Neural cell (in vitro differentiated cells): ENCODE data around the gene CA14. TPM values are rescaled to one million over a fixed set of nuclear protein-coding genes. Genes with fewer than 3 reads are reported as not detected.
A peak's percentile ranks its signal among the peaks of the same experiment; 100 is the strongest.

Source experiments
- H2AFZ ChIP-seq: fragments of 200-600, 300-800 bp; sonication (generic), shearing (Covaris generic); 2 replicates; pipeline ENCODE4 v1.6.0; 2014; ENCODE audit warnings: low read depth, mild to moderate bottlenecking, antibody characterized with exemption, low read length, moderate library complexity
- H3F3A ChIP-seq: fragments of 200-600 bp; shearing (Covaris generic); 2 replicates; pipeline ENCODE4 v1.6.1; 2016; ENCODE audit warnings: mild to moderate bottlenecking, moderate library complexity, mixed read lengths, antibody characterized with exemption, low read length; ENCODE audit not compliant: insufficient read depth, poor library complexity, severe bottlenecking
- H3K27ac ChIP-seq: fragments of 200-600, 300-800 bp; sonication (generic), shearing (Covaris generic); 2 replicates; pipeline ENCODE4 v1.5.1; 2014; ENCODE audit warnings: mild to moderate bottlenecking, low read length, moderate library complexity
- H3K27me3 ChIP-seq: fragments of 300-800, 200-600 bp; sonication (generic), shearing (Covaris generic); 2 replicates; pipeline ENCODE4 v1.6.0; 2014; ENCODE audit warnings: mild to moderate bottlenecking, low read depth, low read length, moderate library complexity; ENCODE audit not compliant: insufficient read depth
- H3K36me3 ChIP-seq: fragments of 300-800, 200-600 bp; sonication (generic), shearing (Covaris generic); 2 replicates; pipeline ENCODE4 v1.5.1; 2014; ENCODE audit warnings: mild to moderate bottlenecking, antibody characterized with exemption, low read length, moderate library complexity; ENCODE audit not compliant: insufficient read depth
- H3K4me2 ChIP-seq: fragments of 300-800, 200-600 bp; sonication (generic), shearing (Covaris generic); 2 replicates; pipeline ENCODE4 v1.6.0; 2014; ENCODE audit warnings: mild to moderate bottlenecking, low read length
- H3K4me3 ChIP-seq: fragments of 300-800, 200-600 bp; sonication (generic), shearing (Covaris generic); 2 replicates; pipeline ENCODE4 v1.5.1; 2014; ENCODE audit warnings: mild to moderate bottlenecking, low read length, moderate library complexity
- H3K79me2 ChIP-seq: fragments of 200-600 bp; shearing (Covaris generic); replicated peaks from 2 replicates; pipeline ENCODE4 v1.6.0; 2014; ENCODE audit warnings: mild to moderate bottlenecking, low read length, moderate library complexity; ENCODE audit not compliant: insufficient read depth
- H3K9ac ChIP-seq: fragments of 300-800, 200-600 bp; sonication (generic), shearing (Covaris generic); 2 replicates; pipeline ENCODE4 v1.6.1; 2016; ENCODE audit warnings: mild to moderate bottlenecking, low read length, mixed read lengths
- H3K9me2 ChIP-seq: fragments of 200-600 bp; shearing (Covaris generic); 2 replicates; pipeline ENCODE4 v1.6.1; 2016; ENCODE audit warnings: mild to moderate bottlenecking, low read length, mixed read lengths; ENCODE audit not compliant: insufficient read depth
- H3K9me3 ChIP-seq: fragments of 200-600, 300-800 bp; sonication (generic), shearing (Covaris generic); 2 replicates; pipeline ENCODE4 v1.6.1; 2016; ENCODE audit warnings: mild to moderate bottlenecking, mixed run types, low read length, moderate library complexity, mixed read lengths
- H4K20me1 ChIP-seq: fragments of 200-600 bp; shearing (Covaris generic); 2 replicates; pipeline ENCODE4 v1.6.1; 2016; ENCODE audit warnings: mild to moderate bottlenecking, mixed run types; ENCODE audit not compliant: insufficient read depth
- EP300 ChIP-seq: fragments of 450-650 bp; conservative IDR thresholded peaks from 2 replicates; pipeline ENCODE4 v1.6.1; 2014; ENCODE audit warnings: antibody characterized with exemption, mild to moderate bottlenecking, moderate library complexity; ENCODE audit not compliant: poor library complexity, severe bottlenecking
- EZH2 ChIP-seq: fragments of 200-600, 300-800 bp; shearing (Covaris generic), sonication (generic); IDR thresholded peaks from 2 replicates; pipeline ENCODE4 v1.6.1; 2014; ENCODE audit warnings: antibody characterized with exemption, low read length, borderline replicate concordance, mild to moderate bottlenecking; ENCODE audit not compliant: insufficient read depth, poor library complexity, severe bottlenecking
- MXI1 ChIP-seq: fragments of 450-650 bp; conservative IDR thresholded peaks from 2 replicates; pipeline ENCODE4 v1.6.1; 2014; ENCODE audit warnings: antibody characterized with exemption, mild to moderate bottlenecking; ENCODE audit not compliant: poor library complexity, severe bottlenecking
- POLR2AphosphoS5 ChIP-seq: IDR thresholded peaks from 2 replicates; pipeline ENCODE4 v1.6.1; 2012
- RAD21 ChIP-seq: fragments of 450-650 bp; conservative IDR thresholded peaks from 2 replicates; pipeline ENCODE4 v1.6.1; 2014; ENCODE audit warnings: antibody characterized with exemption, mild to moderate bottlenecking, moderate library complexity
- REST ChIP-seq: IDR thresholded peaks from 2 replicates; pipeline ENCODE4 v1.6.1; 2012; ENCODE audit warnings: borderline replicate concordance
- SMC3 ChIP-seq: fragments of 450-650 bp; conservative IDR thresholded peaks from 2 replicates; pipeline ENCODE4 v1.6.1; 2014; ENCODE audit warnings: antibody characterized with exemption, mild to moderate bottlenecking, moderate library complexity; ENCODE audit not compliant: poor library complexity
- TAF1 ChIP-seq: IDR thresholded peaks from 2 replicates; pipeline ENCODE4 v1.6.1; 2012; ENCODE audit warnings: low read depth
- polyA plus RNA-seq: library from polyadenylated mRNA; depleted of rRNA; stranded (reverse); fragments of >200 nt; gene quantifications from 2 replicates; pipeline ENCODE4 v1.2.3, GENCODE V29; 2014
- TF ChIP-seq, protein P1 (sequence below): fragments of 450-650 bp; IDR thresholded peaks from 2 replicates; pipeline ENCODE4 v1.5.1; 2014; ENCODE audit warnings: antibody characterized with exemption, mild to moderate bottlenecking, moderate library complexity; ENCODE audit not compliant: poor library complexity, severe bottlenecking

CA14 gene
- polyA plus RNA-seq, 1 donor from 2014 or later: 1.1 TPM

DNA sequence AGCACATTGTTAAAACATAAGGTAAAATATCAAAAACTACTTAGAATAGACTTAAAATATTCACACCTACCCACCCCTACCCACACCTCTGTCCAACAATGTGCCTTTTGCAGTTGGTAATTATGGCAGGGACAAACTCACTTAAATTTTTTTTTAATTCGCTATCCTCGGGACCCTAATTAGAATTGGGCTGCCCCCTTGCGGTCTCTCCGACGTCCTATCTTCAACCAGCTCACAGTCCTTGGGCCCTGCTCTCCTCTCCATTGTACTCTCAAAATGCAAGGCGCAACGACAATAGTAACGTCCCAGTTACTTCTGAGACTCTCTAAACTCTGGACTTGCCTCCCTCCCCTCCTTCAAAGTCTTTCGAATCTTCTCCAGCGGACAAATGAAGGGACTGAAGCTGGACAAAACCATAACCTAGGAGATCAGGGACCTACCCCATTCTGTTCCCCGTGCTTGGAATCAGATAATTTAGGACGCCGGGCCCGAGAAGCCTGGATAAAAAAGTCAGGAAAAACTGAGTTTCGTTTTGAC lies 23.7 kb downstream of the CA14 start:
- Histone ChIP-seq H3K9me3 (no peaks in the 10 kb centered on the region), H3K9ac (peak overlapping the region; percentile 60), H4K20me1 (no peaks in the 10 kb centered on the region), H3K9me2 (no peaks in the 10 kb centered on the region), H3K27ac (peak overlapping the region; percentile 48), H3K4me3 (peak overlapping the region; percentile 87), H3K36me3 (no peaks in the 10 kb centered on the region), H3K79me2 (no peaks in the 10 kb centered on the region), H3K27me3 (no peaks in the 10 kb centered on the region), H2AFZ (peak overlapping the region; percentile 10), H3K4me2 (peak overlapping the region; percentile 79), H3F3A (no peaks in the 10 kb centered on the region)
- TF ChIP-seq TAF1: no peak
- TF ChIP-seq SMC3: peak; percentile 47
- no peak for TF ChIP-seq MXI1
- no peak for TF ChIP-seq EP300
- peak; percentile 45 for TF ChIP-seq RAD21
- TF ChIP-seq, protein P1, sequence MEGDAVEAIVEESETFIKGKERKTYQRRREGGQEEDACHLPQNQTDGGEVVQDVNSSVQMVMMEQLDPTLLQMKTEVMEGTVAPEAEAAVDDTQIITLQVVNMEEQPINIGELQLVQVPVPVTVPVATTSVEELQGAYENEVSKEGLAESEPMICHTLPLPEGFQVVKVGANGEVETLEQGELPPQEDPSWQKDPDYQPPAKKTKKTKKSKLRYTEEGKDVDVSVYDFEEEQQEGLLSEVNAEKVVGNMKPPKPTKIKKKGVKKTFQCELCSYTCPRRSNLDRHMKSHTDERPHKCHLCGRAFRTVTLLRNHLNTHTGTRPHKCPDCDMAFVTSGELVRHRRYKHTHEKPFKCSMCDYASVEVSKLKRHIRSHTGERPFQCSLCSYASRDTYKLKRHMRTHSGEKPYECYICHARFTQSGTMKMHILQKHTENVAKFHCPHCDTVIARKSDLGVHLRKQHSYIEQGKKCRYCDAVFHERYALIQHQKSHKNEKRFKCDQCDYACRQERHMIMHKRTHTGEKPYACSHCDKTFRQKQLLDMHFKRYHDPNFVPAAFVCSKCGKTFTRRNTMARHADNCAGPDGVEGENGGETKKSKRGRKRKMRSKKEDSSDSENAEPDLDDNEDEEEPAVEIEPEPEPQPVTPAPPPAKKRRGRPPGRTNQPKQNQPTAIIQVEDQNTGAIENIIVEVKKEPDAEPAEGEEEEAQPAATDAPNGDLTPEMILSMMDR: peak; percentile 57

DNA sequence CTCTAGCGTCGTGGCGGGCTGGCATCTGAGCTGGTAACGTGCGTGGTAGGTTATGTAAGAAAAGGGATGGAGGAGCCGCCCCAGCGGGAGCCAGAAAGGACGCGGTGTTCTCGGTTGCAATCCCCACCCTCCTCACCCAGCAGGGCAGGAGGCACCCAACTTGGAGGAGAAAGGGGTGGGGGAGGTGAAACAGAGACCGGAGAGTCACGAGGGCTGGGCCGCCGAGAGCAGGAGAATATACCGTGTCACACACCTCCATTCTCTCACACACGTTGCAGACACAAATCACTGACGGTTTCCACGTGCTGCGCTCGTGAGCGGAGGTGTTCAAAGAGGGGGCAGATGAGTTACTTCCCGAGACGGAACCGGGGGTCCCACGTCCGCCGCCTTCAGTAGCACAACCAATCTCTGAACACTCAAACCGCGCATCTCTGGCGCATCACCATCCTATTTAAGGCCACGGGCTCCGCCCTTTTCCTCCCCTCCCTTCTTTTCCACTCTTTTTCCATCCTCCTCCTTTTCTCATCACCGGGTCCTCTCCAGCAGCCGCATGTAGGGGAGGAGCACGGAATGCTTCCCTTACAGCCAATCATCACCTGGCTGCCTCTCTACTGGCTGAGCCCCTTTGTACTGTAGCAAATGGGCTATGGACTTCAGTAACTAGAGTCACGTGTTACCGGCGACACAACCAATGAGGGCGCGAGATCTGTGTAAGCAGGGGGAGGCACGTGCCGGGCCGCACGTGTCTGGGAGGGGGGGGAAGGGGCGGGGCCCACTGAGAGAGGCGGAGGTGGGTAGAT lies 24.4 kb downstream of the CA14 start, which contains the start of gene CIART:
TSS of gene CIART (plus strand) at position 797 of the 800 bp plus-strand sequence. CDS start 714 bp downstream, outside the sequence.
- Histone ChIP-seq H3K27ac (peak within 1 kb of the TSS; percentile 48), H2AFZ (peak within 1 kb of the TSS; percentile 80), H3K9me2 (no peaks in the 10 kb centered on the region), H3K4me3 (peak within 1 kb of the TSS; percentile 87), H4K20me1 (no peaks in the 10 kb centered on the region), H3K4me2 (peak within 1 kb of the TSS; percentile 84), H3K27me3 (no peaks in the 10 kb centered on the region), H3K36me3 (no peaks in the 10 kb centered on the region), H3K79me2 (no peaks in the 10 kb centered on the region), H3F3A (no peaks in the 10 kb centered on the region), H3K9ac (peak within 1 kb of the TSS; percentile 74), H3K9me3 (no peaks in the 10 kb centered on the region)
- TF ChIP-seq POLR2AphosphoS5 (peak; percentile 42), EZH2 (no peak), TAF1 (peak; percentile 54), MXI1 (peak; percentile 96), EP300 (no peak), SMC3 (no peak), REST (no peak), RAD21 (no peak)
- TF ChIP-seq, protein P1: no peak
